HG03095 (cell line): Measurements from ENCODE around the gene EPG5.
"Not testable (repeated sequence)": the region's sequence is repeated elsewhere in the genome, so short reads cannot be mapped to it uniquely, and the experiment has no call there.

Experiments used
- ATAC-seq: cut with Tn5 transposase; IDR thresholded peaks from one replicate; pipeline ENCODE4 v1.9.1; 2021; ENCODE audit warnings: moderate library complexity; ENCODE audit not compliant: unreplicated experiment

The EPG5 gene

DNA sequence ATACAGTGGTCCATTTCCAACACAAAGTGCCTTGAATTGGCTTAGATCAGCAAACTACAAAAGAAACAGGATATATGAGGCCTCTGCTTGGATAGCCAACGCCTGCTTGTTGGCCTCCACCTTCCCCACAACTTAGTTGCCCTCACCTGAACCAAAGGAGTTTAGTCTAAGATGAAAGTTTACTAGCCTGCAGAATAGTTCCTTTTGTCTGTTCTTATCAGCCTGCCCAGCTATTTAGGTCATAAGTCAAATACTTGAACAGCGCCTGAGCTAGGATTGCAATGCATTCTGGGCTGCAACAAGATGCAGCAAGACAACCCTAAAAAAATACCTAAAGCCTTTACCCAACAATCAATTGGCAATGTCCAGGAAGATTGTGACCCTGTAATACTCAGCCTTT, 13.1 kb upstream of the EPG5 start:
- ATAC-seq: no peak

DNA sequence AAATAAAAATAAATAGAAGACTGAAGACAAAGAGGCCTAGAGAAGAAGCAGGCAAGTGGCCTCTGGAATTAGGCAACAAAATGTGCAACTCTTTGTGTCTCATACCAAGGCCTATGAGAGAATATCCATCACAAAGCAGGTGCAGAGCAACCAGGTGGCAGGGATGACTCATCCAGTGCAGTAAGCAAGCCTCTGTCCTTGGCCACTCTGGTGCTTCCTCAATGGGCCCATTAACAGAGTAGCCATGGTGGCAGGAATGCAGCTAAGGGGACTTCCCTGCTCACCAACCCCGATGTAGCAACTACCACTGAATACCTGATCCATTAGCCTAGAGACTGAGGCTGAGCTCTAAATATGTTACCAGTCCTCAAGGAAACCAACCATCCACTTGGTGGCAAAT, 11.0 kb upstream of the EPG5 start:
- ATAC-seq: no peak

DNA sequence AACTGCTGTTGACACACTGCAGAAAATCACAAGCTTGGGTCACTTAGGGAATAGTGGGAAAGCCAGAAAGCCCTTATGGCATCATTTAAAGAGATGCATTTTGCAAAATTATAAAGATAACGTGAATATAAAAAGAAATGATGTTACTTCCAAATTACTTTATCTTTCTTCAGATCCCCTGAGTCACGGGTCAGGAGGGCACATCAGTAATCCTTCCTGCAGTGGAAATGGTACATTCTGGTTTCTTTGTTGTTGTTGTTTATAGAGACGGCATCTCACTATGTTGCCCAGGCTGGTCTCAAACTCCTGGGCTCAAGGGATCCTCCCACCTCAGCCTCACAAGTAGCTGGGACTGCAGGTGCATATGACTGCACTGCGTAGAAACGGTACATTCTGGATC, 9.8 kb upstream of the EPG5 start:
- ATAC-seq: no peak

DNA sequence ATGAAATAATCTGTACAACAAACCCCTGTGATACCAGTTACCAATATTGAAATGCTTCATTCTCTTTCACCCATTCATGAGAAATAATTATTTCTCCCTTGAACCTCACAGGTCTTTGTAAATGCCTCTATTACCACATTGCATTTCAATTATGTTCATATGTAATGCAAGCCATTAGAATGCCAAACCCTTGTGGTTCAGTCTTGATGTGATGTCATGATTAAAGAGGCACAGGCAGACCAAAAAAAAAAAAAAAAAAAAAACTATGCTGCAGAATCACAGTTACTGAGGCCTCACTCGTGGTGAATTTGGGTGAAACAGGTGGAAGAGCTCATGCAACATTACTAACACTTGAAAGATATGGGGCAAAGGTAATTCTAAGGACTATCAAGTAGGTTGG, 9.4 kb upstream of the EPG5 start:
- ATAC-seq: no peak

DNA sequence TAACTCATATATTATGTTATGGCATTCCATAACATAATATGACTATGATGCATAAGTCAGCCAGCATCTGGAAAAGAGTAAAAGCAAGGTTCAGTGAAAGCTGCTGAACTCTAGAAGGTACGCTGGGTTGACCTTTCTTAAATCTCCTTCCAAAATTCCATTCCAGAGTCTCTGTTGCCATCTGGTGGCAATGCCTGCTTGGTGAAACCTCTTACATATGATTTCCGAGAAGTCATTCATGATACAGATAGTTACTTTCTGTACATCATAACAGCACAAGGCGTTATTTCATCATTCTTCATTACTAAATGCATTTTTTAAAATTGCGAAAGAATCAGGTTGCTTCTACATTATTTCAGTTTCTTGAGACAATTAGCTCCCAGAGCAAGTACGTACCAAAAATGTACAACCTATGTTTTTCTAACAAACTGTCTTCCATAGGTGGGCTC, 7.0 kb upstream of the EPG5 start:
- no peak for ATAC-seq

DNA sequence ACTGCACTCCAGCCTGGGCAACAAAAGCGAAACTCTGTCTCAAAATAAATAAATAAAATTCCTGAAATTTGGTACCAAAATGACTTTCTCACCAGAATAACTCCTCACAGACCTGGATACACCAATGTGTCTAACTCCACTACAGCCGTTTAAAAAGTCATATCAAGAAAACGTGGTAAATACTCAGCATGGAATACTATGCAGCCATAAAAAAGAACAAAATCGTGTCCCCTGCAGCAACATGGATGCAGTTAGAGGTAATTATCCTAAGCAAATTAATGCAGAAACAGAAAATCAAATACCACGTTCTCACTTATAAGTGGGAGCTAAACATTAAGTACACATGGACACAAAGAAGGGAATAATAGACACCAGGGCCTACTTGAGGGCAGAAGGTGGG, 2.2 kb downstream of the EPG5 start:
- not testable (repeated sequence) for ATAC-seq

DNA sequence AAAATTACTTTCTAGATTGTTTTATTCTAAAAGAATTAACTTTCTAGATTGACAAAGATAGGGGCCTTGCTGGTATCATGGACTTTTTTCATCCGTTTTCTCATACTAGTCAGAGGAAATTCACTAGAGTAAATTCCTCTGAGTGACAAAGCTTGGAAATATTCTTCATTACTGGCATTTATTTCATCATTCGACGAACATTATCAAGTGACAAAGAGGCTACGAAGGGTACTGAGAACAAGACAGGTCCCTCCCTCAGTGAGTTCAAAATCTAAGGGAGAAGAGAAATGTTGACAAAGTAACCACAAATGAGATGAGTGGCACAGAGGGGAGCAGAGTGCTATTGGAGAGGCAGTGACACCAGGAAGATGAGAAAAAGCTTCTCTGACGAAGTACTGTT, 4.3 kb downstream of the EPG5 start:
- no peak for ATAC-seq

DNA sequence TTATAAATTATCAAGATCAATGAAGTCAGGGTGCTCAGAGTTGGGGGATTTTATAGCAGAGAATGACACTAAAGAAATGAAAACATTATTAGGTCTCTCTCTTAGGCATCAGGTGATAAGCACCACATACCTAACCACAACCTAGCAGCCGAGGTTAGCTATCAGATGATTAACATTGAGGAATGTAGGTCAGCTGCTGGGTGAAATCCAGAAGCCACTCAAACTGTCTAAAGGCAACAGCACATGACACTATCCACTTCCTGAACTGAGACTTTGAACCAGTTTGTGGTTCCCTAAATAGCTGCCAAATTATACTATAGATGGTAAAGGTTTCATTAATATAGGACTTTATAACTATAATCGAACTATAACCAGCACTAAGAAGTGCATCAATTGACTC, 4.7 kb downstream of the EPG5 start:
- ATAC-seq: no peak

DNA sequence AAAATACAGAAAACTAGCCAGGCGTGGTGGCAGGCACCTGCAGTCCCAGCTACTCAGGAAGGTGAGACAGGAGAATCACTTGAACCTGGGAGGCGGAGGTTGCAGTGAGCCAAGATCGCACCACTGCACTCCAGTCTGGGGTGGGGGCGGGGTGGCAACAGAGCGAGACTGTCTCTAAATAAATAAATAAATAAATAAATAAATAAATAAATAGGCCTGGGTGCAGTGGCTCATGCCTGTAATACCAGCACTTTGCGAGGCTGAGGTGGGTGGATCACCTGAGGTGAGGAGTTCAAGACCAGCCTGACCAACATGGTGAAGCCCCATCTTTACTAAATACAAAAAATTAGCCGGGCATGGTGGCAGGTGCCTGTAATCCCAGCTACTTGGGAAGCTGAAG, 7.6 kb downstream of the EPG5 start:
- ATAC-seq: not testable (repeated sequence)

DNA sequence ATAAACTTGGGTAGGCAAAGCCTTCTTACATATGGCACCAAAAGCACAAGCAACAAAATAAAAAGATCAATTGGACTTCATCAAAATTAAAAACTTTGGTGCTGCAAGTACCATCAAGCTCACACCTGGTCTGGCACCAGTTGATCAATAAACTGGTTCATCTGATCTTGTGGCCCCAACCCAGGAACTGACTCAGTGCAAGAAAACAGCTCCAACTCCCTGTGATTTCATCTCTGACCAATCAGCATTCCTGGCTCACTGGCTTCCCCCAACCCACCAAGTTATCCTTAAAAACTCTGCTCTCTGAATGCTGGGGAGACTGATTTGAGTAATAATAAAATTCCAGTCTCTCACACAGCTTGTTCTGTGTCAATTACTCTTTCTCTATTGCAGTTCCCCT, 8.4 kb downstream of the EPG5 start:
- ATAC-seq: no peak

DNA sequence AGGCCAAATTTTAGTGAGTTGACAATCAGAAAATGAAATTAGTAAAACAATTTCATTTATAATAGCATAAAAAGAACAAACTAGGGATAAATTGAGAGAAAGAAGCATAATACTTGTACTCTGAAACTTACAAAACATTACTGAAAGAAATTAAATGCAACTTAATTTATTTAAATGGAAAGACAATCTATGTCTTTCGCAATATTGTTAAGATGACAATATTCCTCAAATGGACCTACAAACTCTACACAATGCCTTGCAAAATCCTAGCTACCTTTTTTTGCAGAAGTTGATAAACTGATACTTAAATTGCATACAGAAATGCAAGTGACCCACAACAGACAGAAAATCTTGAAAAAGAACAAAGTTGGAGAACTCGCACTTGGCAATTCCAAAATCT, 9.1 kb downstream of the EPG5 start:
- no peak for ATAC-seq

DNA sequence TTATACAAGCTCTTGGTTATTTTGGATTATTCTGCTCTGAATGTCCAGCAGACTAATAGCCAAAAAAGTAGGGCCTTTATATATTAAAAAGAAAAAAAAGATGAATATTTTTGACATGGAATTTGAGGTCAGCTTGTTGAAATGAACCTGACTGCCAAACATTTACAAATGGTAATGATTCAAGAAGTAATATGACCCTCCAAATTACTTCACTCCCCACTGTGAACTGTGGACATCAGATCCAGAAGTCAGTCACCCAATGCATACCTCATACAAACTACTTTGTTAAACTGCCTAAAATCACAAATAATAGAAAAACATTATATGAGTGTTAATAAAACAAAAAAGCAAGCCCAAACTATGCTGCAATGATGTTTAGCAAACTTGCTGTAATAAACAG, 10.0 kb downstream of the EPG5 start:
- ATAC-seq: no peak

DNA sequence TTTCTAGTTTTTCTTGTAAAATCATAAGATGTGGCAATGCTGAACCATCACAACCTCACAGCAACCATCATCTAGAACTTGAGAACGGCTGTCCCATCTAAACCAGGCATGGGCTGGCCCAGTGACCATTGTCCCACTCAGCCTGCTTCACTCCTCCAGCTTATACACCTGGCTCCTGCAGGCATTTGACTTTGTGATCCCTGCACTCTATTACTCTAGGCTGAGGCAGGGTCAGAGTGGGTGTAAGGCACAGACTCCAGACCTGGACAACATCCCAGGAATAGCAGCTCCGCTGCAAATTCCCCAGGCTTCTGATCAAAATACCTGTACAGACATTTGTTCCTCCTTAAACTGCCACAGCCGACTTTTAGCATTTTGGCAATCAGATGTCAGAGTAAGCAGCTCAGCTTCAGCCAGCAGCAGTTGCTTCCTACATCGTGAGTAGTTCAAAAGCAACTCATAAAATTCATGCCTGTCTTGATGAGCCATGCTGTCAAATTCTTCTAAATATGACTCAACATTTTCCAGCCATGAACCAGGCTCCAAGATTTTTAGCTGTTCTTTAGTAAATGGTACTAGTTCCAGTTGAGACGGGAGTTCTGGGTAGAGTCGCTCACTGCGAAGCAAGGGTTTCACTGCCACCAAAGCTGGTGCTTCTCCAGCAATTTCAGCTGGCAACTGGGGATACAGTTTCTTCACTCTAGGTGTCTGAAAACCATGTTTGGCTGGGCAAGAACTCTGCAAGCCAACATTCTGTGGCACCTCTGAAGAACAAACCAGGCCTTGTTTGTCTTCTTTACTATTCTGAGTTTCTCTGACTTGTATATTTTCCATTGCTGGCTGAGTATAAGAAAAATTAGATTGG, 12.8 kb downstream of the EPG5 start:
- ATAC-seq: no peak

DNA sequence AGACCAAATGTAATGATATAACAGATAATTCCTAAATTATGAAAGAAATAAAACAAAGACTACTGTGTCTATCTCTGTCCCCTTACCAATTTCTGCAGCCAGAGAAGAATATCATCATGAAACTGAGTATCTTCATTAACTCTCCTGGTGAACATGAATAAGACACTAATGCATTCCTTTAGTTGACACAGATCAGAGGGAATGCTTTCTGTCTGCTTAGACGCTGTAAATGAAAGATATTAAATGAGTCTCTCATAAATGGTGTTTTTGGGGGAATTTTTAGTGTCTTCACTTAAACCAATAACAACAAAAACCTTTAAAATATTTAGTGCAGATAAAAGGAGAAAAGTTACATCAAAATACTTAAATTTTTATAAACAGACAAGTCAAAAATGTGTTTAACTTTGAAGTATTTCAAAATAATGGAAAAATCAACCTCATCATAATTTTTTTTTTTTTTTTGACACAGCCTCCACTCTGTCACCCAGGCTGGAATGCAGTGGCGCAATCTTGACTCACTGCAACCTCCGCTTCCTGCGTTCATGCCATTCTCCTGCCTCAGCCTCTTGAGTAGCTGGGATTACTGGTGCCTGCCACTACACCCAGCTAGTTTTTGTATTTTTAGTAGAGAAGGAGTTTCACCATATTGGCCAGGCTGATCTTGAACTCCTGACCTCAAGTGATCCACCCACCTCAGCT, 16.0 kb downstream of the EPG5 start:
- no peak for ATAC-seq

DNA sequence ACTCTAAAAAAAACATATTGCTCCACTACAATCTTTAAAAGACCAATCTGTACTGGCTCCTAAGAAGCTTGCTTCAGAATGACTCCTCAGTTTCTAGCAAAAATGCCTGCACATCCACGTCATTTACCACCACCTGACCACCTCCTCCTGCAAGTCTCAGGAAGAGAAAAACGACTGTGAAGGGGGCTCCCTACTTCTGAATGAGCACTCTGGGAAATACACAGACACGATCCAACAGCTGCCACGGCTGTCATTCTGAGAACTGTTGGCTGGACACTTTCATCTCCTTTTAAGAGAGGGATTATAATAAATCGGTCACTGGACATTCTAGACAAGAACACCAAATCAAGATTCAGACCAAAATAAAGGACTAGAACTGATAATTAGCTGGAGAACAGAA, 21.5 kb downstream of the EPG5 start:
- no peak for ATAC-seq

DNA sequence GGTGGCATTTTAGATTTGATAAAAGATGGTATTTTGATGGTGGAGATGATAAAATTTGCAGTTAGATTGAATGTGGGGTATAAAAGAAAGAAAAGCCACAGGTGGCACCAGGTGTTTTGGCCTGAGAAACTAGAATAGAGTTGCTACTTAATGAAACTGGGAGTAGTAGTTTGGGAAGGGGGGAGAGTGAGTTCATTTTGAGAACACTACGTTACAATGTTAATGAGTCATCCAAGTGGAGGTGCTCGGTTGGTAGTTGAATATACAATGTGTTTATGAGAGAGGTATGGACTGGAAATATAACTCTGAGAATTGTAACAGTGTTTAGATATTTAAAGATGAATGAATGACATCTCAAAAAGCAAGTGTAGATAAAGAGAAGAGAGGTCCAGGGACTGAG, 26.4 kb downstream of the EPG5 start:
- no peak for ATAC-seq

DNA sequence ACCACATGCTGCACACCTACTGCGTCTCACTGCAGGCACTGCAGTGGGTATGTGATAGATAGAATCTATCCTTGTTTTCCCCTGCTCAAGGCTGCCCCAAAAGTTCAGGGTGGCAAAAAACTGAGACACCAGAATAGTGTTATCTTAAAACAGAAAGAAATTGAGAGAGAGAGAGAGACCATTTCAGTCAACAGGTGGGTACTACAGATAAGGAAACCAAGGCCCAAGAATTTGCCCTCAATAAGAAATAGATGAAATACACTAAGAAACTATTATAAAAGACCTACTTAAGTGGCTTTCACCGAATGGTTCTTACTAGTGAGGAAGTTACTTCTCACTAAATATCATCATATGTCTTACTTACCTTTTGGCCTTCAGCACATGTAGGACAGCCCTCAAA, 27.9 kb downstream of the EPG5 start:
- ATAC-seq: no peak

DNA sequence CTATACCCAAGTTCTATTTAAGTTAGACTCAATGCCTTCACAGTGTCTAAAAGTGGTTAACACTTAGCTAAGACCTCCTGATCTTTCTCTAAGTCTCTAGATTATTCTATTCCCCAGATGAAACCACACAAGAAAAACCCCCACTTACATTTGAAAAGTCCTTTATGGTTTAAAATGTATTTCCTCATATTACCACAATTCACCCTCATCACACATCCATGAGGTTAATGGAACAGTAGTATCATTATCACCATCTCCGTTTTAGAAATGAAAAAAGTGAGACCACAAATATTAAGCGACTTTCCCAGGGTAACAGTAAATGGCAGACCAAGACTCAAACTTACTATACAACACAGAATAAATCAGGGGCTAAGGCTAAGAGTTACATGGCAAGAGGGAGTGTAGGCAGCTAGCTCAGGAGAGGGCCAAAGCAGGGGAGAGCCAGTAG, 28.6 kb downstream of the EPG5 start:
- no peak for ATAC-seq

DNA sequence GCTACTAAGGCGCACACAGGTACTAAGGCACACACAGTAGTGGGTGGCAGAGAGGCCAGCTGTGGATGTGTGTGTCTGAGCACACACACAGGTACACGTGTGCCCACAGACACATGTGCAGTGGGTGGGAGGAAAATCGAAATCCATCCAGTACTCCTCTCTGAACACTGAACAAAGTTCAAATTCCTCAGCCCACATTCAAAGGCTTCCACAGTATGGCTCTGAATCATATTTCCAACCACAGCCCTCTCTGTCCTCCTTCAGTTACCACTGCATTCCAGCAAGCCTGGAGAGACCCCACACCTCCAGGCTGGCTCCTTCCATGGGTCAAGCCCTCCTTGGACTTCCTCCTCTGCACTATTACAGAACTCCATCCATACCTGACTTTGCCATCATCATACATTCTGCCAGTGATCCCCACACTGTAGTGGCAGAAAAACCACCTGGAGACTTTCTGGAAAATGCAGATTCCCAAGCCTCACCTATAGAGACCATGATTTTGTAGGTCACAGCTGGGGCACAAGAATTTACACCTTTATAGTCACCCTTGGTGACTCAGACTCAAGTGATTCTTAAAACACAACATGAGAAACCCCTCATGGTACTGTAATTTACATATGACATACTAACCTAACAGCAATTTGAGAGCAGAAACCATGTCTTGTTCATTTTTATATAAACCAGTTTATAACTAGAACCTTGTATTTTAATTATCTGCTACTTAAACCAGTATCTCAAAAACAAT, 31.4 kb downstream of the EPG5 start:
- no peak for ATAC-seq

DNA sequence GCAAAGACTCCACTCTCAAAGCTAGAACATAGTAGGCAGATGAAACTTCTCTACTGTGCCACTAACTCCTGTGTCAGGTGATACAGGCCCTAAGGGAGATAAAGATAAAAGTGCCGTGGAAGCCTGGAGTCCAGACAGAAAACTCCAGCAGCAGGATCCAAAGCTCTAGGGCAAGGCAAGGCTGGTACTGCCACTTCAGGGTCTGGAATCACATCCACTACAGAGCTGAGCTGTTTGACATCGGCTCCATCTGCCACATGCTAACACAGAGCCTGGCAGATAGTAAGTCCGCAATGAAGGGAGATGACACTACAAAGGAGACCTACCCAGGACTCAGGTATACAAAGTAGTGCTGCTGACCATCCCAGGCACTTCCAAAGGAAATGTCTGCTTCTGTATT, 34.4 kb downstream of the EPG5 start:
- no peak for ATAC-seq

DNA sequence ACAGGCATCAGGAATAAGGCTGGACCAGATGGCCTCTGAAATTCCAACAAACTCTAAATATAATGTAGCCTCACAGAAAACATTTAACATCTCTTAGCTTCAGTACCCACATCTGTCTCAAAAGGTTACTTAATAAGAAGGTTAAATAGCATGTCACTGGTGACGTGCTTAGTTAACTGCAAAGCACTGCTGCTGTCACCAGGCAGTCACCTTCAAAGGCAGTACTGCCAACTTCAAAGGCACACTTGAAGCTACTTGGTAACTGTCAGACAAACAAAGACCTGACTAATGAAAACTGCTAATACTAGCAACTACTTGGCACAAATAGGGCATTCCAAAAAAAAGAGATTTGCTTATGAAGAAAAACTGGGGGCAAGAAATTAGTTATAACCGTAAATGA, 36.2 kb downstream of the EPG5 start:
- no peak for ATAC-seq

DNA sequence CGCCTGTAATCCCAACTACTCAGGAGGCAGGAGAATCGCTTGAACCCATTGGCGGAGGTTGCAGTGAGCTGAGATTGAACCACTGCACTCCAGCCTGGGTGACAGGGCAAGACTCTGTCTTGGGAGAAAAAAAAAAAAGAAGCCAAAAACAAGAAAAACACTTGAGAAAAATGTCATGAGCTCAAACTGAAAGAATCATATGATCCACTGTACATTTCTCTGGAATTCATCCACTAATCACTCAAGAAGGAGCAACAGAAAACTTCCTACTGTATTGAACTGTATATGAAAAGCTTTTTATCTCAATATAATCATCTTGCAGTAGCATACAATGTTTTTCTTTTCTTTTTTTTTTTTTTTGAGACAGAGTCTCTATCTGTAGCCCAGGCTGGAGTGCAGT, 40.4 kb downstream of the EPG5 start:
- no peak for ATAC-seq
